GM19452 (cell line): ENCODE data around the gene RIOK1.

Experiments used
- ATAC-seq: cut with Tn5 transposase; IDR thresholded peaks from one replicate; pipeline ENCODE4 v1.9.1; 2021; ENCODE audit not compliant: unreplicated experiment

Gene RIOK1

GRCh38 chr6:7406743-7407142 lies 17.1 kb downstream of the RIOK1 start:
- ATAC-seq = no peak

DNA sequence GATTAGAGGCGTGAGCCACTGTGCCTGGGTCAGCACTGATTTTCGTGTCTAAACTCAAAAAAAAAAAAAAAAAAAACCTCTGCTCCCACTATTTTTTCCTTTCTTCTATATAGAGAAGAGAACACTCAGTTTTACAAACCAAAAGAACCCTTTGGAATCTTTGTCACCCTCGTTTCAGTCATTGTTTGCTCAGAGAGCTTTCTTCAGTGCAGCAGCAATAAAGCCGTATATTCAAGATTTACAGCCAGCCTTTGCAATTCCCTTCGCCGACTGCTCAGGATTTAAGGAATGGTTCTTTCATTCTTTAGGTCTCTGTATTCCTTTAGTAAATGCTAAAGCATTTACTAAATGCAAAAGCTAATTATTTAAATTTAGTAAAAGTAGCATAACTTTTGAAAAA lies 20.1 kb downstream of the RIOK1 start:
- ATAC-seq = no peak

DNA sequence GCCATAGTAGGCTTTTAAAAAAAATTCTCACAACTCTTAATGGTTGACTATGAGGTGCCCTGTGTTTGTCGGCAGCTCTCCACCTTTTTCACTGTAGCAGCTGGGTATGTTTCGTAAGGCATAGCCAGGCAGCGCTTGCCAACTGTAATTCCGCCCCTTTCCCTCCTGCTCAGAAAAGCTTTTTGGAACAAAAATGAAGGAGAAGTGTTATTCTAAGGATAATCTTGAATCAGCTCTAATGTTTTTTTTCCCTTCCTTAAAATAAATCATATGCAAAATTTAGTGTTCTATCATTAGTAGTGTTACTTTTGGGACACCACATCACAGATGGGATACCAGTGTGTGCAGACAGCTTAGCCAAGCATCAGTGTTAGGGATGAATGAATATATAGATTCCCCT lies 21.2 kb downstream of the RIOK1 start:
- no peak for ATAC-seq

- ATAC-seq = no peak
Measured at GRCh38 chr6:7411328-7411727, 21.7 kb downstream of the RIOK1 start.

DNA sequence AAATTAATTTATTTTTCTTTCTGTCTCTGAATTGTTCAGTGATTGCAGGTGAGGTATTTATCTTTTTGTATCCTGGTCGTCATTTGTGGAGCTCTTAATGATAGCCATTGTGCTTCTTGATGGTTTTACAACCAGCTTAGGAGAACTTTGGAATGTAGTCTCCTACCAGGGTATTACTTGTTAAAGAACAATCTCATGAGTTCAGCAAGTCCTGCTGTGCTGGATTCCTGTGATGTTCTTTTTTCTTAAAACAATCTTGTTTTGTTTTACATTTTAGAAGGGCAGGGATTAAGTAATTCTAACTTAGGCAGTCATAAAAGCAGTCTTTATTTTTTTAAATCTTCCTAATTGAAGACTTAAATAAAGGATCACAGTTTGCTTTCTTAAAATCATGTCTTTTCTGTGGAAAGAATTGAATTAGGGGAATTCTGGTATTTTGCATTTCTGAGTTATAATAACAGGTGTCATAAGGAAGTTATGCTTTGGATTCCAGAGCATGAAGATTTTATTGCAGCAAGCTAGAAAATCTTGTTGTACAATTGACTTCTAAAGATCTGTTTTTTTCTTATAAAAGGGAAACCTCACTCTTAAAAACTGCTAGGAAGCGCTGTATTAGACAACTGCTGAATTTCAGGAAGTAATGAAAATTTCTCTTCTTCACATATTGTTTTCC lies 23.7 kb downstream of the RIOK1 start:
- ATAC-seq = no peak

DNA sequence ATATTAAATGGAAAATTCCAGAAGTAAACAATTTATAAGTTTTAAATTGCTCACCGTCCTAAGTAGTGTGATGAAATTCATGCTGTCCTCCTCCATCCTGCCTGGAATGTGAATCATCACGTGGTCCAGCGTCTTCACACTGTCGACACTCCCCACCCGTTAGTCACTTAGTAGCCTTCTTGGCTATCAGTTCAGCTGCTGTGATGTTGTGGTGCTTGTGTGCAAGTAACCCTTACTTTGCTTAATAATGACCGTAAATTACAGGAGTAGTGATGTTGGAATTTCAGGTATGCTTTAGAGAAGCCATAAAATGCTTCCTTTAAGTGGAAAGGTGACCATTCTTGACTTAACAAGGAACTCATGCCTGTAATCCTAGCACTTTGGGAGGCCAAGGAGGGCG lies 25.2 kb downstream of the RIOK1 start:
- ATAC-seq = no peak

- no peak for ATAC-seq
Measured at GRCh38 chr6:7417684-7418083, 28.1 kb downstream of the RIOK1 start.

DNA sequence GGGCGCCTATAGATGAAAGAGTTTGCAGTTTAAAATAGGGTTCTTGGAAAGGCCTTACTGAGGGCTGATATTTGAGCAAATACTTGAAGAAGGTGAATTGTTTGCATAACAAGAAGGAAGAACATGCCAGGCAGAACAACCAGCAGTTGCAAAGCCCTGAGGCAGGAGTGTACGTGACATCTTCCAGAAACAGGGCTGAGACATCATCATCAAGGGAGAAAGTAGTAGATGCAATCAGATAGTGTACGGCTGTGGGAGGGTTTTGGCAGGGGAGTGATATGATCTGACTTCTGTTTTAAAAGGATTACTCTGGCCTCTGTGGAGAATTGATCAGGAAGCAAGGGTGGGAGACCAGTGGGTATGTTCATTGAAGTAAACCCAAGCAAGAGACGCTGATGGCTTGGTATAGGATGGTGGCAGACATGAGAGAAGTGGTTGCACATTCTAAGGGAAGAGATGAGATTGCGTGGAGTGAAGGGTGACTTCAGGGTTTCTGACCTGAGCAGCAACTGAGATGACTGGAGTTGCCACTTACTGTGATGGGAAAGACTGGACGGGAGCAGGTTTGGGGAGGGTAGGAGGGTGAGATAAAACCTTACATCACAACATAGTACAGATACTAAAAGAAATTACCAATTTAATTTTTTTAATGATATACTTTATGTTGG lies 28.8 kb downstream of the RIOK1 start:
- no peak for ATAC-seq

DNA sequence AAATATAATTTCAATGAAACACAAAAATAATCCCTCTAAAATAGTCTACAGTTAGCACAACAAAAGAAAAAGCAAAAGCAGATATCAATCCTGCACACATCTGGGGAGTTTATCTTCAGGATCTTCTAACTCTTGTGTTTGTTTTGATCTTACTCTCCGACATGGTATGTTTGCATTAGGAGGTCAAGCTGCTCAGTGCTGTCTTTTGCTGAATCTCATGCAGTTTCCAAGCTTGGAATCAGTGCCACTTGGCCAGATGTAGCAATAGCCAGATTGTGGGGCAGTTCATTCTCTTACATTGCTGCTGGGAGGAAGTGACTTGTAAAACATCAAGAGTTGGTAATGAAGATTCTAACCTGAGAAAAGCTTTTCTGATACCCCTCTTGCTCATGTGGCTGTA lies 29.5 kb downstream of the RIOK1 start:
- no peak for ATAC-seq

GRCh38 chr6:7421066-7421465 lies 31.5 kb downstream of the RIOK1 start:
- no peak for ATAC-seq

- no peak for ATAC-seq
Measured at GRCh38 chr6:7424058-7424457, 34.5 kb downstream of the RIOK1 start.

GRCh38 chr6:7424967-7425807 lies 35.6 kb downstream of the RIOK1 start:
- no peak for ATAC-seq

DNA sequence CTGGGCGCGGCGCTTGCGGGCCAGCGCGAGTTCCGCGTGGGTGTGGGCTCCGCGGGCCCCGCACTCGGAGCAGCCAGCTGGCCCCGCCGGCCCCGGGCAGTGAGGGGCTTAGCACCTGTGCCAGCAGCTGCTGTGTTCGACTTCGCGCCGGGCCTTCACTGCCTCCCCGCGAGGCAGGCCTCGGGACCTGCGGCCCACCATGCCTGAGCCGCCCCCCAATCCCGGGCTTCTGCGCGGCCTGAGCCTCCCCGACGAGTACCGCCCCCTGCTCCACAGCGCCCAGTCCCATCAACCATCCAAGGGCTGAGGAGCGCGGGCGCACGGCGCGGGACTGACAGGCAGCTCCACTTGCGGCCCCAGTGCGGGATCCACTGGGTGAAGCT lies 36.2 kb downstream of the RIOK1 start:
- no peak for ATAC-seq

DNA sequence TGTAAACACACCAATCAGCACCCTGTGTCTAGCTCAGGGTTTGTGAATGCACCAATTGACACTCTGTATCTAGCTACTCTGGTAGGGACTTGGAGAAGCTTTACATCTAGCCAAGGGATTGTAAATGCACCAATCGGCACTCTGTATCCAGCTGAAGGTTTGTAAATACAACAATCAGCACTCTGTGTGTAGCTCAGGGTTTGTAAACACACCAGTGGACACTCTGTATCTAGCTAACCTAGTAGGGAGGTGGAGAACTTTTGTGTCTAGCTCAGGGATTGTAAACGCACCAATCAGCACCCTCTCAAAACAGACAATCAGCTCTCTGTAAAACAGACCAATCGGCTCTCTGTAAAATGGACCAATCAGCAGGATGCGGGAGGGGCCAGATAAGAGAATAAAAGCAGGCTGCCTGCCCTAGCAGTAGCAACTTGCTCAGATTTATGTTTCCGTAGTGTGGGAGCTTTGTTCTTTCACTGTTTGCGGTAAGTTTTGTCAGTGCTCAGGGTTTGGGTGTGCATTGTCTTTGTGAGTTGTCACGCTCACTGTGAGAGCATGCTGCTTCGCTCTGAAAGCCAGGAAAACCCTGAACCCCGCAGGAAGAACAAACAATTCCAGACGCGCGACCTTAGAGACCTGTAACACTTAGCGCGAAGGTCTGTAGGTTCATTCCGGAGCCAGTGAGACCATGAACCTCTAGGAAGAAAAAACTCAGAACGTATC lies 37.0 kb downstream of the RIOK1 start:
- no peak for ATAC-seq

DNA sequence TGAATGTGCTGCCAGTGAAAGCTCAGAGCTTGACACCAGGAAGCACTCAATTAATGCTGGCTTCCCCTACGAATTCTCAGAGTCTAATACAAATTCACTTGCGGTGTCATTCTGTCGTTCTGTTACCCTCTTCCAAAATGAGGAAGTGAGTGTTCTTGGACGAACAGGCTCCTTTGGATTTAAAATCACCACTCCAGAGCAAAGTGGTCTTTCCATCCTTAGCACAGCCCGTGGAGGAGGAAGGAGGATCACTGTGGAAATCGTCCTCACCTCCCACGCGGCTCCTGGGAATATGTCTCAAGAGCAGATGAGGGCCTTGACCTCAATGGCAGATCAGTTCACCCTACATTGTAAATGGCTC lies 41.7 kb downstream of the RIOK1 start:
- no peak for ATAC-seq

GRCh38 chr6:7431674-7432390 lies 42.2 kb downstream of the RIOK1 start:
- ATAC-seq = no peak

DNA sequence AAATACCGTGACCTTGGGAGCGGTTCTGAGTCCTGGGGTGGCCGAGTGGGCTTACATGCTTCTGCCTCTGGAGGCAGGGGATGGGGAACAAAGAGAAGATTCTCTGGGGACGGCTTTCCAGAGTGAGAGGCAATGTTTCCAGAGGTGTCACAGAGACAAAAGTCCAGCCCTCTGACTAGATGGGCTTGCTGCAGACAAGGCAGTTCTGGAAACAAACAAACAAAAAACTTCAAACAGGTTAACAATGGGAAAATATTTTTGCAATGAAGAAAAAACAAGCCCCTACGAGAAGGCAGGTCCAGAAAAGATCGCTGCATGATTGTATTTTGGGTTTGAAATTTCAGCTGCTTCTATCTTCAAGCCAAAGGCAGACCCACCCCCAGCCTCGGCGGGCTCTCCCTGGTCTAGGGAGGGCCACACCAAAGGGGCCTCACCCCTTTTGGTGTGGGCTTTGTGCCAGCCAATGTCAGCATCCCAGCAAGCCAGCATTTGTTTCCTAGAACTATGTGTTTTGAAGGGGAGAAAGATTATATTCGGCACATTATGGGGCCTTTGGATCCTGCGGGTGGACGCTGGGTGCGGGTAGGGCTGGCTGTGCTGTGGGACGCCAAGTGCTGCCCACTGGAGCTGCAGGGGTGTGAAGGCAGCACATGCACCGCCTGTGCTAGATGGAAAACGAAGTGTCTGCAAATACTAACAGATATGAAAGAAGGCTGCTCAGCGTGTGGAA lies 42.9 kb downstream of the RIOK1 start:
- no peak for ATAC-seq

- ATAC-seq = no peak
Measured at GRCh38 chr6:7433121-7433617, 43.6 kb downstream of the RIOK1 start.

GRCh38 chr6:7434672-7435071 lies 45.1 kb downstream of the RIOK1 start:
- ATAC-seq = no peak

DNA sequence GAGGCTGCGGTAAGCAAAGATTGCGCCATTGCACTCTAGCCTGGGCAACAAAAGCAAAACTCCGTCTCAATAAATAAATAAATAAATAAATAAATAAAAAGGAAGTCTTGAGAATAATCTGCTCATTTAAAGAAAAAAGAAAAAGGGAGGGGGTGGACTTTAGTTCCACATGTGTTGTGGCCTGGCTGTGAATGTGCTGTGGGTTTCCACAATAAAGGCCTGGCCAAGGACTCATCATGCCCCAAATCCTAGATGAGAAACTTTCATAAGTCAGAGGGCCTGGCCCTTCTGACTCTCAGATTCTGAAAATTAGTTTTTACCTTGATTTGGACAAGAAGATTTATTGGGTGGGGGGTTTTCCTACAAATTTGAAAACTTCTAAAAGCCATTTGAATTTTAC lies 48.4 kb downstream of the RIOK1 start:
- ATAC-seq = no peak
